Measurements from ENCODE around the gene ENPEP.

- TF ChIP-seq CCAR2 (IDR thresholded peaks at IDR 0.05; ENCODE audit: low read depth, low read length) (no peak), GABPB1 (CRISPR knock-in tag; IDR thresholded peaks at IDR 0.05) (no peak), TBP (optimal IDR thresholded peaks at IDR 0.05; ENCODE audit: low read depth, low read length) (no peak), BDP1 (IDR thresholded peaks at IDR 0.05; ENCODE audit: insufficient read depth, insufficient read length) (no peak), RAD21 (CRISPR knock-in tag; conservative IDR thresholded peaks at IDR 0.05 in 1 of 2, IDR thresholded peaks at IDR 0.05 in 1 of 2) (no peak), ZC3H4 (CRISPR knock-in tag; IDR thresholded peaks at IDR 0.05; ENCODE audit: borderline replicate concordance) (no peak), EGR1 (conservative IDR thresholded peaks at IDR 0.05) (no peak), ZFX (CRISPR knock-in tag; IDR thresholded peaks at IDR 0.05) (no peak), ZNF140 (CRISPR knock-in tag; IDR thresholded peaks at IDR 0.05) (no peak), PTRF (tag; IDR thresholded peaks at IDR 0.05) (no peak), ZZZ3 (IDR thresholded peaks at IDR 0.05) (no peak), RAD51 (IDR thresholded peaks at IDR 0.05; ENCODE audit: borderline replicate concordance, low read depth) (no peak), MXI1 (IDR thresholded peaks at IDR 0.05; ENCODE audit: low read depth, low read length) (no peak)
These were observed 136.1 kb downstream of the ENPEP start for GRCh38 chr4:110611968-110612447.

Measured in K562 (cell line).